ENCODE measurements around the gene ASCC3. TPM values are rescaled to one million over a fixed set of nuclear protein-coding genes. Genes with fewer than 3 reads are reported as not detected.

ASCC3 gene
- total and polyA plus RNA-seq, 2 of the 4 experiments (the other 2 are of a cell fraction), result 25.8 to 104 TPM

DNA sequence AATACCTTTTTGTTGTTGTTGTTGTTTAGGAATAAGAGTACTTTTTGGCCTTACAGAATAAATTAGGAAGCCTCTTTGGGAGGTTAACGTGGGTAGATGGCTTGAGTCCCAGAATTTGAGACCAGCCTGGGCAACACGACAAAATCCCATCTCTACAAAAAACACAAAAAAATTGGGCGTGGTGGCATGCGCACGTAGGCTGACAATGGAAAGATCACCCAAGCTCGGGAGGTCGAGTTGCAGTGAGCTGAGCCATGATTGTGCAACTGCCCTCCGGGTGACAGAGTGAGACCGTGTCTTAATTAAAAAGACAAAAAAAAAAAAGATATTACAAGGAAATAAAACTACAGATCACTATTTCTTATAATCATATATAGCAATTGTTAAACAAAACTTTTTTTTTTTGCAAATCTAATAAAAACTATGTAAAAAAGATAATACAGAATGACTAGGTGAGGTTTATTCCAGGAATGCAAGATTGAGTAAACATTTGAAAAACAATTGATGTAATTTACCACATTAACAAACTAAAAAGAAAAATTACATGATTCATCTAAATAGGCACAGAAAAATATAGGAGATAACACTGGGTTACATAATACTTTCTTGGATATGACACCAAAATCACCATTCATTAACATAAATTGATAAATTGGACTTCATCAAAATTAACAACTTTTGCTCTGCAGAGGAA is 43.6 kb upstream of the ASCC3 start:
- ATAC-seq (ENCODE audit: low read depth) (no peak), DNase-seq (no peak)
- Histone ChIP-seq H2BK20ac (ENCODE audit: low read depth, low read length) (no peak overlapping the region), H3K4ac (ENCODE audit: low read depth, low read length) (no peak overlapping the region), H3K9me3 (ENCODE audit: control insufficient read depth, insufficient read depth, low read length) (no peaks in the 10 kb centered on the region), H3K36me3 (ENCODE audit: control insufficient read depth, insufficient read depth, low read length) (no peaks in the 10 kb centered on the region), H3K27me3 (ENCODE audit: control insufficient read depth, insufficient read depth, low read length) (no peaks in the 10 kb centered on the region), H3K27ac (ENCODE audit: insufficient read depth, low read length) (no peak overlapping the region), H3K4me1 (ENCODE audit: control insufficient read depth, insufficient read depth, low read length) (no peaks in the 10 kb centered on the region), H3K79me1 (ENCODE audit: low read depth in 1 of 2, low read length in 2 of 2) (no peaks in the 10 kb centered on the region), H3K23ac (ENCODE audit: low read depth, low read length) (no peak overlapping the region), H3K56ac (ENCODE audit: extremely low read depth, insufficient read depth, low read length) (no peak overlapping the region), H2AFZ (replicated peaks; ENCODE audit: low read length, poor library complexity) (no peak overlapping the region), H4K8ac (ENCODE audit: low read depth in 2 of 2, low read length in 2 of 2) (no peak overlapping the region), H3K4me2 (ENCODE audit: low read depth, low read length) (no peak overlapping the region), H3K4me3 (ENCODE audit: insufficient read depth, low read depth, low read length) (no peak overlapping the region), H2BK120ac (ENCODE audit: low read depth, low read length) (no peak overlapping the region), H2BK5ac (ENCODE audit: low read depth, low read length, poor library complexity, severe bottlenecking) (no peak overlapping the region), H2AK9ac (replicated peaks; ENCODE audit: low read depth, low read length, poor library complexity) (no peak overlapping the region), H3K14ac (replicated peaks; ENCODE audit: low read depth, low read length) (no peak overlapping the region), H3K9me1 (ENCODE audit: insufficient read depth, low read length) (no peaks in the 10 kb centered on the region), H4K5ac (ENCODE audit: low read depth, low read length) (no peak overlapping the region), H2AK5ac (ENCODE audit: low read depth, low read length) (no peak overlapping the region), H2BK15ac (ENCODE audit: low read depth, low read length) (no peak overlapping the region), H3K18ac (ENCODE audit: low read depth, low read length) (no peak overlapping the region), H4K91ac (ENCODE audit: insufficient read depth, low read depth, low read length) (no peak overlapping the region), H3K9ac (ENCODE audit: low read depth, low read length) (no peak overlapping the region), H4K20me1 (ENCODE audit: insufficient read depth, low read length) (no peaks in the 10 kb centered on the region)
- dilution Hi-C loops (cut with HindIII; ENCODE audit: low sequenced_read_pairs, unreplicated experiment), result no loop called here
- WGBS, 2 experiments (ENCODE audit: extremely low coverage in 2 of 2, insufficient read length in 1 of 2), result no CpG with 5 or more reads among the region's 9 CpGs
- no peak for TF ChIP-seq RFX5 (IDR thresholded peaks at IDR 0.05; ENCODE audit: low read depth, low read length)
- TF ChIP-seq MXI1 (IDR thresholded peaks at IDR 0.05; ENCODE audit: borderline replicate concordance, low read depth, low read length), result no peak
- TF ChIP-seq MAFK (IDR thresholded peaks at IDR 0.05; ENCODE audit: low read depth, low read length), result no peak
- TF ChIP-seq SMC3 (IDR thresholded peaks at IDR 0.05; ENCODE audit: low read depth, low read length), result no peak
- TF ChIP-seq NFE2L2 (IDR thresholded peaks at IDR 0.05; ENCODE audit: low read depth, low read length), result no peak
- TF ChIP-seq BHLHE40 (IDR thresholded peaks at IDR 0.05; ENCODE audit: low read depth, low read length), result no peak
- TF ChIP-seq FOS (IDR thresholded peaks at IDR 0.05; ENCODE audit: low read depth, low read length), result no peak
- POLR2A ChIA-PET (ENCODE audit: unreplicated experiment), result no interaction called here
- intact Hi-C loops (cut with micrococcal nuclease), result no loop called here
- CTCF ChIA-PET, result no interaction called here
- no TSS peak for BruUV-seq (replicated peaks)
- in situ Hi-C loops (cut with MboI; ENCODE audit: low sequenced_read_pairs), result no loop called here
